GM06990 (cell line): ENCODE data around the gene TMPRSS6.

Experiments used
- DNase-seq: peaks from one replicate; pipeline ENCODE4 v3.0.0-alpha.2; 2011; ENCODE audit not compliant: insufficient read length; ENCODE audit errors: extremely low read depth
- H3K27me3 ChIP-seq: replicated peaks from 2 replicates; pipeline ENCODE4 v1.6.0; 2011; ENCODE audit warnings: low read length; ENCODE audit not compliant: control insufficient read depth, insufficient read depth
- H3K36me3 ChIP-seq: 2 replicates; pipeline ENCODE4 v1.5.1; 2011; ENCODE audit warnings: low read length; ENCODE audit not compliant: control insufficient read depth, insufficient read depth
- H3K4me3 ChIP-seq: replicated peaks from 2 replicates; pipeline ENCODE4 v1.5.1; 2011; ENCODE audit warnings: low read depth, mild to moderate bottlenecking, control low read depth, low read length
- CTCF ChIP-seq: IDR thresholded peaks from 2 replicates; pipeline ENCODE4 v1.5.1; 2011; ENCODE audit warnings: low read length, control low read depth, mild to moderate bottlenecking, inconsistent platforms; ENCODE audit not compliant: insufficient read depth, poor library complexity, severe bottlenecking

TMPRSS6 gene

DNA sequence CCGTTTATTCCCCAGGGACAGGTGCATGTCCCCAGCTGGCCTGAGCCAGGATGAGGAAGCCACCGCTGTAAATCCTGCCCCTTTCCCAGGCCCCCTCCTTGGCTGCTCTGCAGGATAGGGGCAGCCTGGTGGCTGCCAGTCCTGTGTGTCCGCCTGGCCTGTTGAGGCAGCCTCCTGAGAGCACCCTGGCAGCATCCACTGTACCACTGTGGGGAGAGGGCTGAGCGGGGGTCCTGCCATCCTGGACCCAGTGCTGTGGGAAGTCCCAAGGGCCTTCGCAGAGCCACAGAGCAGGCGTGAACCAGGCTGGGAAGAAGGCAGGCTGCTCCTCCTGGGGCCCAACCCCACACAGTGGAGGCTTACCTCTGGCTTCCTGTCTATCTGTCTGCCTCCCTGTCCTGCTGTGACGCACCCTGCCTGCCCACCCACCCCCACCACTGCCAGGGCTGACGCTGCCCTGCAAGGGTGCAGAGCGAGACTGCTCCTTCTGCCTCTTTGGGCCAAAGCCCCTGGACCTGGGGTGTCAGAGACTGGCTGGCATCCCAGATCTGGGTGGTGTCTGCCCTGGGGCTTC, 49.5 kb downstream of the TMPRSS6 start:
- H3K4me3 ChIP-seq = no peak overlapping the region
- H3K36me3 ChIP-seq = no peaks in the 10 kb centered on the region; the same call in none of the 2 replicates
- no peak for TF ChIP-seq CTCF
- no peaks in the 10 kb centered on the region for H3K27me3 ChIP-seq
- no peak for DNase-seq

DNA sequence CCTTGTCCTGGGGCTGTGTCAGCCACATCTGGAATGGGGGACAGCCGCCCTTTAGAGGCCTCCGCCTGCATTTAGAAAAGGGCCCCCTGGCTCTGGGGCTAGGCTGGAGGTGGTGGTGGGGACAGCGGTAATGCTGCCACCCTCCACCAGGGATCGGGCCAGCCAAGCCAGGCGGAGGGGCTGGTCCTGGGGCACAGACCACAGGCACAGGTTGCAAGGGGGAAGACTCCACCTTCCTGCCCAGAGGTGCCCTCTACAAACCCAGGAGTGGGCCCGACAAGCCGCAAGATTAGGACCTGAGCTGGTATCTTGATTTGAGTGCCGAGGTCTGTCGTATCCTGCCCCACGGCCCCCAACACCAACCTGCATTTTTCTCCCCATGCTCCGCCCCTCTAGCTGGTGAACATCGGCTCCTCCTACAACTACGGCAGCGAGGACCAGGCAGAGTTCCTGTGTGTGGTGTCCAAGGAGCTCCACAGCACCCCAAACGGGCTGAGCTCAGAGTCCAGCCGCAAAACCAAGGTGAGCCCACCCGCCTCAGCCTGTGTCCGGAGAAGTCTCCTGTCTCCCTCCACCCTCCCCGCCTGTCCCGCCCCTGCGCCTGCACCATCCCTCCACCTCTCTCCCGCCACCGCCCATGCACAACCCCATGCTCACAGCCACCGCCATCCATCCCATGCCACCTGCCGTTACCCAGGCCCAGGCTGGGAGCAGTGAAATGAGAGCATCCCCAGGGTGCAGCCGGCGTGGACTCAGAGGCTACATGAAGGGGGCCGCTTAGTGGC, 50.4 kb downstream of the TMPRSS6 start:
- H3K36me3 ChIP-seq = no peaks in the 10 kb centered on the region; the same call in none of the 2 replicates
- no peak overlapping the region for H3K4me3 ChIP-seq
- no peak for DNase-seq
- no peak for TF ChIP-seq CTCF
- H3K27me3 ChIP-seq = no peaks in the 10 kb centered on the region

- no peaks in the 10 kb centered on the region; the same call in none of the 2 replicates for H3K36me3 ChIP-seq
These were observed 51.6 kb downstream of the TMPRSS6 start for GRCh38 chr22:37057796-37058510.

GRCh38 chr22:37057226-37057625, 52.3 kb downstream of the TMPRSS6 start:
- DNase-seq = no peak
- no peaks in the 10 kb centered on the region; the same call in none of the 2 replicates for H3K36me3 ChIP-seq
- no peak for TF ChIP-seq CTCF
- no peaks in the 10 kb centered on the region for H3K27me3 ChIP-seq
- no peak overlapping the region for H3K4me3 ChIP-seq

More at GRCh38 chr22:37057796-37058510, 51.6 kb downstream of the TMPRSS6 start:
- no peak for DNase-seq
- no peaks in the 10 kb centered on the region for H3K27me3 ChIP-seq
- H3K4me3 ChIP-seq = no peak overlapping the region
- TF ChIP-seq CTCF = no peak

GRCh38 chr22:37056246-37056645, 53.3 kb downstream of the TMPRSS6 start:
- H3K4me3 ChIP-seq = no peak overlapping the region
- TF ChIP-seq CTCF = no peak
- no peak for DNase-seq
- no peaks in the 10 kb centered on the region for H3K27me3 ChIP-seq
- no peaks in the 10 kb centered on the region; the same call in none of the 2 replicates for H3K36me3 ChIP-seq
